IMR-90 (cell line): Measurements from ENCODE around the gene THEM5. TPM values are rescaled to one million over a fixed set of nuclear protein-coding genes. Genes with fewer than 3 reads are reported as not detected.

ENCODE experiments used
- ATAC-seq: fragments of 200-7000 bp; cut with Tn5 transposase; 2 replicates; pipeline ENCODE4 v1.9.1; 2020; ENCODE audit warnings: low read depth, mild to moderate bottlenecking, moderate library complexity
- BruUV-seq: library from RNA; stranded (reverse); fragments of 400-500 nt; replicated peaks from 2 replicates; lab custom pipeline; 2021; lab: Mats Ljungman, UMichigan
- CTCF ChIA-PET: fragments of 300-600 bp; formaldehyde crosslinking; extraction: SDS; loops from one replicate; lab custom pipeline; 2021; ENCODE audit warnings: antibody characterized with exemption; lab: Yijun Ruan, JAX
- POLR2A ChIA-PET: fragments of 300-600 bp; sonication (Branson Sonifier 250); formaldehyde crosslinking; loops from one replicate; lab custom pipeline; 2022; ENCODE audit warnings: antibody characterized with exemption; ENCODE audit not compliant: unreplicated experiment; lab: Charles Lee
- DNase-seq: peaks from one replicate; pipeline ENCODE4 v3.0.0; 2013
- H2AFZ ChIP-seq: replicated peaks from 2 replicates; pipeline ENCODE3; 2013; ENCODE audit warnings: low read length, mild to moderate bottlenecking; ENCODE audit not compliant: poor library complexity
- H2AK5ac ChIP-seq: 2 replicates; pipeline ENCODE4 v1.6.1; 2013; ENCODE audit warnings: low read depth, low read length, inconsistent platforms
- H2AK9ac ChIP-seq: replicated peaks from 2 replicates; pipeline ENCODE3; 2013; ENCODE audit warnings: mild to moderate bottlenecking, low read depth, low read length, moderate library complexity; ENCODE audit not compliant: poor library complexity
- H2BK120ac ChIP-seq: 2 replicates; pipeline ENCODE4 v1.6.1; 2013; ENCODE audit warnings: low read depth, low read length, inconsistent platforms
- H2BK15ac ChIP-seq: 3 replicates; pipeline ENCODE4 v1.6.1; 2013; ENCODE audit warnings: low read depth, low read length, inconsistent platforms
- H2BK20ac ChIP-seq: 2 replicates; pipeline ENCODE4 v1.6.1; 2013; ENCODE audit warnings: low read depth, mild to moderate bottlenecking, inconsistent platforms, low read length, moderate library complexity
- H2BK5ac ChIP-seq: 2 replicates; pipeline ENCODE4 v1.6.1; 2013; ENCODE audit warnings: mild to moderate bottlenecking, low read depth, low read length, inconsistent platforms; ENCODE audit not compliant: poor library complexity, severe bottlenecking
- H3K14ac ChIP-seq: replicated peaks from 2 replicates; pipeline ENCODE4 v1.6.1; 2013; ENCODE audit warnings: low read depth, low read length, inconsistent platforms
- H3K18ac ChIP-seq: 2 replicates; pipeline ENCODE4 v1.6.1; 2013; ENCODE audit warnings: low read depth, low read length, control low read depth
- H3K23ac ChIP-seq: 2 replicates; pipeline ENCODE4 v1.6.1; 2013; ENCODE audit warnings: low read depth, low read length, inconsistent platforms
- H3K27ac ChIP-seq: 2 replicates; pipeline ENCODE4 v1.5.1; 2013; ENCODE audit warnings: mild to moderate bottlenecking, control low read depth, low read length; ENCODE audit not compliant: insufficient read depth
- H3K27me3 ChIP-seq: 2 replicates; pipeline ENCODE4 v1.6.1; 2013; ENCODE audit warnings: low read length; ENCODE audit not compliant: control insufficient read depth, insufficient read depth
- H3K36me3 ChIP-seq: 2 replicates; pipeline ENCODE4 v1.6.1; 2013; ENCODE audit warnings: low read length, mixed read lengths; ENCODE audit not compliant: control insufficient read depth, insufficient read depth
- H3K4ac ChIP-seq: 2 replicates; pipeline ENCODE4 v1.6.1; 2013; ENCODE audit warnings: low read depth, low read length, inconsistent platforms
- H3K4me1 ChIP-seq: 2 replicates; pipeline ENCODE4 v1.6.1; 2013; ENCODE audit warnings: low read length, mixed read lengths; ENCODE audit not compliant: control insufficient read depth, insufficient read depth
- H3K4me2 ChIP-seq: 2 replicates; pipeline ENCODE4 v1.6.1; 2013; ENCODE audit warnings: low read depth, mild to moderate bottlenecking, control low read depth, low read length, moderate library complexity
- H3K4me3 ChIP-seq: 2 replicates; pipeline ENCODE4 v1.5.1; 2013; ENCODE audit warnings: low read depth, mild to moderate bottlenecking, control low read depth, low read length, moderate library complexity; ENCODE audit not compliant: insufficient read depth
- H3K56ac ChIP-seq: 2 replicates; pipeline ENCODE4 v1.6.1; 2013; ENCODE audit warnings: low read length, inconsistent platforms; ENCODE audit not compliant: insufficient read depth; ENCODE audit errors: extremely low read depth
- H3K79me1 ChIP-seq, 2 experiments: 2 replicates each; pipeline ENCODE4 v1.6.1; 2013; ENCODE audit warnings: low read length in 2 of 2, inconsistent platforms in 1 of 2, low read depth in 1 of 2
- H3K9ac ChIP-seq: 2 replicates; pipeline ENCODE4 v1.6.1; 2013; ENCODE audit warnings: low read depth, low read length, control low read depth
- H3K9me1 ChIP-seq: 2 replicates; pipeline ENCODE4 v1.6.1; 2013; ENCODE audit warnings: low read length, inconsistent platforms; ENCODE audit not compliant: insufficient read depth
- H3K9me3 ChIP-seq: 2 replicates; pipeline ENCODE4 v1.6.1; 2013; ENCODE audit warnings: low read length; ENCODE audit not compliant: control insufficient read depth, insufficient read depth
- H4K20me1 ChIP-seq: 2 replicates; pipeline ENCODE4 v1.6.1; 2013; ENCODE audit warnings: low read length, inconsistent platforms; ENCODE audit not compliant: insufficient read depth
- H4K5ac ChIP-seq: 2 replicates; pipeline ENCODE4 v1.6.1; 2013; ENCODE audit warnings: mild to moderate bottlenecking, low read depth, low read length, control low read depth
- H4K8ac ChIP-seq, 2 experiments: 2 replicates each; pipeline ENCODE4 v1.6.1; 2013; ENCODE audit warnings: low read depth in 2 of 2, low read length in 2 of 2, control low read depth in 1 of 2, inconsistent platforms in 1 of 2
- H4K91ac ChIP-seq: 2 replicates; pipeline ENCODE4 v1.6.1; 2013; ENCODE audit warnings: low read depth, low read length, inconsistent platforms; ENCODE audit not compliant: insufficient read depth
- CEBPB ChIP-seq: IDR thresholded peaks from 2 replicates; pipeline ENCODE4 v1.6.1; 2012; ENCODE audit warnings: low read depth, low read length, improper control_type of control experiment
- FOS ChIP-seq: fragments of 150-350 bp; IDR thresholded peaks from 2 replicates; pipeline ENCODE4 v1.6.1; 2016; ENCODE audit warnings: low read depth, low read length
- RAD21 ChIP-seq: IDR thresholded peaks from 2 replicates; pipeline ENCODE4 v1.6.1; 2012; ENCODE audit warnings: low read length, improper control_type of control experiment
- RCOR1 ChIP-seq: IDR thresholded peaks from 2 replicates; pipeline ENCODE4 v1.6.1; 2012; ENCODE audit warnings: mild to moderate bottlenecking, low read length, improper control_type of control experiment; ENCODE audit not compliant: insufficient replicate concordance
- WGBS, 2 experiments: methylation state at CpG; one replicate each; pipeline versions ENCODE4 v1.1.5 to v1.1.7; 2013; ENCODE audit warnings: missing lambda C conversion rate in 2 of 2; ENCODE audit not compliant: insufficient read length in 1 of 2; ENCODE audit errors: extremely low coverage in 2 of 2; 5-methylcytosine and 5-hydroxymethylcytosine counted together
- dilution Hi-C: fragments of 300-500 bp; cut with HindIII; formaldehyde crosslinking; loops from one replicate; pipeline ENCODE4 v1.14.3; 2018; ENCODE audit warnings: low sequenced_read_pairs; ENCODE audit not compliant: unreplicated experiment
- in situ Hi-C: fragments of 300-500 bp; cut with MboI; formaldehyde crosslinking; loops from 3 replicates; pipeline ENCODE4 v1.14.3; 2019; ENCODE audit warnings: low sequenced_read_pairs, inconsistent platforms, mixed read lengths
- intact Hi-C: fragments of 100-400 bp; cut with micrococcal nuclease; formaldehyde crosslinking; loops from 2 replicates; pipeline ENCODE4 v1.10.0; 2022
- polyA plus RNA-seq, 3 experiments: library from polyadenylated mRNA; depleted of rRNA; stranded (reverse); fragments of >200 nt; gene quantifications; 2 replicates each; pipeline ENCODE4 v1.2.3, GENCODE V29; 2012; ENCODE audit warnings: low replicate concordance in 1 of 3
- total RNA-seq: library from RNA; depleted of rRNA; stranded (reverse); fragments of >200 nt; gene quantifications from 2 replicates; pipeline ENCODE4 v1.2.3, GENCODE V29; 2012

THEM5 gene
- total and polyA plus RNA-seq, 2 of the 4 experiments (the other 2 are of a cell fraction): not detected

GRCh38 chr1:151867765-151868411 is 14.4 kb upstream of the THEM5 start:
- WGBS, 2 experiments: 100% methylated on average over 1 of the region's 7 CpGs; no CpG with 5 or more reads in 1 of the 2 experiments
- ATAC-seq (peak; percentile 63), DNase-seq (peak; percentile 74)
- H3K9ac ChIP-seq: no peak overlapping the region
- no peaks in the 10 kb centered on the region for H3K36me3 ChIP-seq
- no peak overlapping the region for H2AK9ac ChIP-seq
- H2AK5ac ChIP-seq: no peak overlapping the region
- H4K5ac ChIP-seq: peak overlapping the region; percentile 13; the same call in 1 of the 2 replicates
- BruUV-seq: no TSS peak
- peak overlapping the region; percentile 34 for H2BK5ac ChIP-seq
- no peak overlapping the region for H2BK15ac ChIP-seq
- TF ChIP-seq CEBPB (peak; percentile 91), RCOR1 (peak; percentile 92), RAD21 (no peak), FOS (peak; percentile 80)
- no peak overlapping the region for H2BK20ac ChIP-seq
- H4K91ac ChIP-seq: no peak overlapping the region
- no peak overlapping the region for H3K14ac ChIP-seq
- peak overlapping the region in 1 of 2 experiments; percentile 9; a peak in 1 of 4 replicates for H4K8ac ChIP-seq
- no peak overlapping the region for H2BK120ac ChIP-seq
- no peaks in the 10 kb centered on the region for H3K9me1 ChIP-seq
- H3K4ac ChIP-seq: no peak overlapping the region
- no peak overlapping the region for H2AFZ ChIP-seq
- peak overlapping the region; percentile 65; the same call in 1 of the 2 replicates for H3K27ac ChIP-seq
- in situ Hi-C loops: no loop called here
- H4K20me1 ChIP-seq: no peaks in the 10 kb centered on the region
- H3K23ac ChIP-seq: no peak overlapping the region
- no peaks in the 10 kb centered on the region for H3K79me1 ChIP-seq
- dilution Hi-C loops: no loop called here
- H3K56ac ChIP-seq: no peak overlapping the region
- no peaks in the 10 kb centered on the region for H3K9me3 ChIP-seq
- H3K4me2 ChIP-seq: peak overlapping the region; percentile 21; the same call in 1 of the 2 replicates
- no peaks in the 10 kb centered on the region for H3K4me1 ChIP-seq
- peaks cover 11% of the 10 kb centered on the region for H3K27me3 ChIP-seq
- no peak overlapping the region for H3K4me3 ChIP-seq
- POLR2A ChIA-PET: no interaction called here
- CTCF ChIA-PET: no interaction called here
- peak overlapping the region; percentile 9; the same call in 1 of the 2 replicates for H3K18ac ChIP-seq
- intact Hi-C loops: no loop called here
